CD4-positive, alpha-beta T cell treated with Interleukin-6 at 100 ng/mL for 8 hours (primary cell): ENCODE results near the gene CDK15.
"Not testable (repeated sequence)": the region's sequence is repeated elsewhere in the genome, so short reads cannot be mapped to it uniquely, and the experiment has no call there.

Source experiments
- DNase-seq: peaks from one replicate; pipeline ENCODE4 v3.0.0-alpha.2; 2020; ENCODE audit warnings: mixed read lengths, low spot score

The CDK15 gene

GRCh38 chr2:201830666-201831065 is 24.3 kb downstream of the CDK15 start:
- DNase-seq: no peak

GRCh38 chr2:201831469-201831868 is 25.1 kb downstream of the CDK15 start:
- no peak for DNase-seq

- DNase-seq: no peak
These were observed 27.4 kb downstream of the CDK15 start for GRCh38 chr2:201833781-201834180.

- DNase-seq: no peak
These were observed 28.7 kb downstream of the CDK15 start for GRCh38 chr2:201835066-201835465.

- no peak for DNase-seq
These were observed 31.1 kb downstream of the CDK15 start for GRCh38 chr2:201837391-201837790.

- DNase-seq: no peak
These were observed 31.6 kb downstream of the CDK15 start for GRCh38 chr2:201837824-201838431.

GRCh38 chr2:201839727-201840126 is 33.4 kb downstream of the CDK15 start:
- DNase-seq: no peak

- DNase-seq: no peak
These were observed 34.4 kb downstream of the CDK15 start for GRCh38 chr2:201840726-201841125.

- DNase-seq: no peak
These were observed 36.0 kb downstream of the CDK15 start for GRCh38 chr2:201842131-201842860.

GRCh38 chr2:201844922-201845321 is 38.6 kb downstream of the CDK15 start:
- DNase-seq: not testable (repeated sequence)

GRCh38 chr2:201847481-201847880 is 41.1 kb downstream of the CDK15 start:
- no peak for DNase-seq

- no peak for DNase-seq
These were observed 46.1 kb downstream of the CDK15 start for GRCh38 chr2:201852462-201852861.

- no peak for DNase-seq
These were observed 46.6 kb downstream of the CDK15 start for GRCh38 chr2:201852878-201853415.

- DNase-seq: no peak
These were observed 48.0 kb downstream of the CDK15 start for GRCh38 chr2:201854221-201854801.

GRCh38 chr2:201854841-201855240 is 48.5 kb downstream of the CDK15 start:
- DNase-seq: no peak

GRCh38 chr2:201855356-201855755 is 49.0 kb downstream of the CDK15 start:
- no peak for DNase-seq

GRCh38 chr2:201857326-201857725 is 51.0 kb downstream of the CDK15 start:
- DNase-seq: no peak

GRCh38 chr2:201858281-201859184 is 52.2 kb downstream of the CDK15 start:
- DNase-seq: no peak

GRCh38 chr2:201859949-201860348 is 53.6 kb downstream of the CDK15 start:
- no peak for DNase-seq

GRCh38 chr2:201860636-201861066 is 54.3 kb downstream of the CDK15 start:
- DNase-seq: peak; percentile 48

- no peak for DNase-seq
These were observed 56.5 kb downstream of the CDK15 start for GRCh38 chr2:201862843-201863242.
